Ovary (tissue), 3 donors: ENCODE data around the gene TACC2.

Source experiments
- EP300 ChIP-seq: sonication (generic); formaldehyde crosslinking; IDR thresholded peaks from one replicate; pipeline ENCODE4 v1.6.1; 2017; ENCODE audit warnings: antibody characterized with exemption
- POLR2A ChIP-seq: fragments of 450-650 bp; IDR thresholded peaks from one replicate; pipeline ENCODE4 v1.6.1; 2017; ENCODE audit warnings: antibody characterized with exemption, mild to moderate bottlenecking, moderate library complexity
- TF ChIP-seq, protein P1 (sequence below), 3 donors: fragments of 450-650 bp in 2 of 3; fragments of 200-600 bp in 1 of 3; IDR thresholded peaks; one replicate each; pipeline versions ENCODE4 v1.5.1 to v1.8.0; 2016 to 2022; ENCODE audit warnings: antibody characterized with exemption in 3 of 3, mild to moderate bottlenecking in 1 of 3
- donor health status: DM: no; HTN: no; CAD: no.

DNA sequence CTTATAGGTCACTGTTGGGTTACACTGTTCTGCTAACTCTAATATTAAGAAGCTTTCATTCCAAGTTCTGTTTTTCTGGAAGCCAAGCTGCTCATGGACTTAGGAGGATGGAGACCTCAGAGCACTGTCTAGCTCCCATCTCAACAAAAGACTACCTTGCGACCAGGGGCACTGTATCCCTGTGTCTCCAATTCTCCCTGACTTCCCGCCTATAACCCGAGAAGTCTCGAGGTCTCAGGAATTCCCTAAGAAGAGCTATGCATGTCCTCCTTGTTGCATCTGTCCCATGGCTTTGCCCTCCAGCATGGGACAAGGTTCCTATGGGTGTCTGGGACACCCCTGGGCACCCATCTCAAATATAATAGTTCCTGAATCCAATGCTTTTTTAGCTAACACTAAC, 313.4 kb downstream of the TACC2 start:
- TF ChIP-seq, protein P1, sequence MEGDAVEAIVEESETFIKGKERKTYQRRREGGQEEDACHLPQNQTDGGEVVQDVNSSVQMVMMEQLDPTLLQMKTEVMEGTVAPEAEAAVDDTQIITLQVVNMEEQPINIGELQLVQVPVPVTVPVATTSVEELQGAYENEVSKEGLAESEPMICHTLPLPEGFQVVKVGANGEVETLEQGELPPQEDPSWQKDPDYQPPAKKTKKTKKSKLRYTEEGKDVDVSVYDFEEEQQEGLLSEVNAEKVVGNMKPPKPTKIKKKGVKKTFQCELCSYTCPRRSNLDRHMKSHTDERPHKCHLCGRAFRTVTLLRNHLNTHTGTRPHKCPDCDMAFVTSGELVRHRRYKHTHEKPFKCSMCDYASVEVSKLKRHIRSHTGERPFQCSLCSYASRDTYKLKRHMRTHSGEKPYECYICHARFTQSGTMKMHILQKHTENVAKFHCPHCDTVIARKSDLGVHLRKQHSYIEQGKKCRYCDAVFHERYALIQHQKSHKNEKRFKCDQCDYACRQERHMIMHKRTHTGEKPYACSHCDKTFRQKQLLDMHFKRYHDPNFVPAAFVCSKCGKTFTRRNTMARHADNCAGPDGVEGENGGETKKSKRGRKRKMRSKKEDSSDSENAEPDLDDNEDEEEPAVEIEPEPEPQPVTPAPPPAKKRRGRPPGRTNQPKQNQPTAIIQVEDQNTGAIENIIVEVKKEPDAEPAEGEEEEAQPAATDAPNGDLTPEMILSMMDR (IDR thresholded peaks at IDR 0.05): no peak
- TF ChIP-seq POLR2A (no peak), EP300 (no peak)
